HUES48 (cell line): ENCODE data around the gene CCDC134.
A peak's percentile ranks its signal among the peaks of the same experiment; 100 is the strongest.
"Not testable (repeated sequence)": the region's sequence is repeated elsewhere in the genome, so short reads cannot be mapped to it uniquely, and the experiment has no call there.

Experiments
- H3K27ac ChIP-seq: one replicate; pipeline ENCODE4 v1.7.0; 2013; ENCODE audit warnings: low read depth, low read length, inconsistent platforms
- H3K27me3 ChIP-seq: 2 replicates; pipeline ENCODE4 v1.6.1; 2013; ENCODE audit warnings: mild to moderate bottlenecking, low read length; ENCODE audit not compliant: control insufficient read depth, insufficient read depth
- H3K36me3 ChIP-seq: 2 replicates; pipeline ENCODE4 v1.6.1; 2013; ENCODE audit warnings: low read length; ENCODE audit not compliant: control insufficient read depth, insufficient read depth
- H3K4me1 ChIP-seq: 2 replicates; pipeline ENCODE4 v1.6.1; 2013; ENCODE audit warnings: mild to moderate bottlenecking, low read length; ENCODE audit not compliant: control insufficient read depth, insufficient read depth
- H3K4me3 ChIP-seq: 2 replicates; pipeline ENCODE4 v1.5.1; 2013; ENCODE audit warnings: mild to moderate bottlenecking, low read depth, low read length
- H3K9ac ChIP-seq: 2 replicates; pipeline ENCODE4 v1.6.1; 2013; ENCODE audit warnings: mild to moderate bottlenecking, low read depth, low read length, moderate library complexity
- H3K9me3 ChIP-seq: 2 replicates; pipeline ENCODE4 v1.6.1; 2013; ENCODE audit warnings: low read length; ENCODE audit not compliant: control insufficient read depth, insufficient read depth

Gene CCDC134

GRCh38 chr22:41834005-41834944, 33.8 kb downstream of the CCDC134 start:
- peak overlapping the region; percentile 99 for H3K27ac ChIP-seq
- peaks cover 36% of the 10 kb centered on the region for H3K36me3 ChIP-seq
- H3K9me3 ChIP-seq: no peaks in the 10 kb centered on the region
- no peaks in the 10 kb centered on the region for H3K27me3 ChIP-seq
- peak overlapping the region; percentile 84 for H3K4me3 ChIP-seq
- peak overlapping the region; percentile 82 for H3K9ac ChIP-seq
- peaks cover 11% of the 10 kb centered on the region; the same call in 1 of the 2 replicates for H3K4me1 ChIP-seq

DNA sequence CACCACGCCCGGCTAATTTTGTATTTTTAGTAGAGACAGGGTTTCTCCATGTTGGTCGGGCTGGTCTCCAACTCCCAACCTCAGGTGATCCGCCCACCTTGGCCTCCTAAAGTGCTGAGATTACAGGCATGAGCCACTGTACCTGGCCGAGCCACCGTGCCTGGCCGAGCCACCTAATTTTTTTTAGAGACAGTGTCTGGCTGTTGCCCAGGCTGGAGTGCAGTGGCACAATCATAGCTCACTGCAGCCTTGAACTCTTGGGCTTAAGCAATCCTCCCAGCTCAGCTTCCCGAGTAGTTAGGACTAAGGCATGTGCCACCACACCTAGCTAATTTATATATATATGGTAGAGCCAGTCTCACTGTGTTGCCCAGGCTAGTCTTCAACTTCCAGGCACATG, 35.0 kb downstream of the CCDC134 start:
- not testable (repeated sequence) for H3K4me3 ChIP-seq, H3K9me3 ChIP-seq, H3K27me3 ChIP-seq, H3K27ac ChIP-seq, H3K9ac ChIP-seq
- Histone ChIP-seq H3K36me3 (peaks cover 37% of the 10 kb centered on the region), H3K4me1 (peaks cover 11% of the 10 kb centered on the region; the same call in 1 of the 2 replicates)

DNA sequence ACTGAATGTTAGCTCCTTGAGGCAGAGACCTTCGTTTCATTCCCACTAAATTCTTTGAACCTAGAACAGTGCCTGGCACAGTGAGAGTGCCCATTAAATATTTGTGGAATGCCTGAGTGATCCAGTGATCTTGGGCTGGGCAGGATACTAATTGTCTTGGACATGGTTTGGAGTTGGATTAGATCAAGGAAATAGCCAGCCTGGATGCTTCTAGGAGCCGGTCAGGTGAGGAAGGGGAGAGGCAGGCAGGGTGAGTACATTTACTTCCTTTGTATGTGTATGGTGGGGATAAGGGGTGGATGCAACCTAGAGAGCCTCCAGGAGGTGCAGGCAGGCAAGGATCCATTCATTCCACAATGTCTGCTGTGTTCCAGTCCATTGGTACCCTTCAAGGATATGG, 36.1 kb downstream of the CCDC134 start:
- Histone ChIP-seq H3K9ac (no peak overlapping the region), H3K27ac (no peak overlapping the region), H3K27me3 (no peaks in the 10 kb centered on the region), H3K9me3 (no peaks in the 10 kb centered on the region), H3K36me3 (peaks cover 46% of the 10 kb centered on the region), H3K4me3 (no peak overlapping the region), H3K4me1 (peaks cover 11% of the 10 kb centered on the region; the same call in 1 of the 2 replicates)

DNA sequence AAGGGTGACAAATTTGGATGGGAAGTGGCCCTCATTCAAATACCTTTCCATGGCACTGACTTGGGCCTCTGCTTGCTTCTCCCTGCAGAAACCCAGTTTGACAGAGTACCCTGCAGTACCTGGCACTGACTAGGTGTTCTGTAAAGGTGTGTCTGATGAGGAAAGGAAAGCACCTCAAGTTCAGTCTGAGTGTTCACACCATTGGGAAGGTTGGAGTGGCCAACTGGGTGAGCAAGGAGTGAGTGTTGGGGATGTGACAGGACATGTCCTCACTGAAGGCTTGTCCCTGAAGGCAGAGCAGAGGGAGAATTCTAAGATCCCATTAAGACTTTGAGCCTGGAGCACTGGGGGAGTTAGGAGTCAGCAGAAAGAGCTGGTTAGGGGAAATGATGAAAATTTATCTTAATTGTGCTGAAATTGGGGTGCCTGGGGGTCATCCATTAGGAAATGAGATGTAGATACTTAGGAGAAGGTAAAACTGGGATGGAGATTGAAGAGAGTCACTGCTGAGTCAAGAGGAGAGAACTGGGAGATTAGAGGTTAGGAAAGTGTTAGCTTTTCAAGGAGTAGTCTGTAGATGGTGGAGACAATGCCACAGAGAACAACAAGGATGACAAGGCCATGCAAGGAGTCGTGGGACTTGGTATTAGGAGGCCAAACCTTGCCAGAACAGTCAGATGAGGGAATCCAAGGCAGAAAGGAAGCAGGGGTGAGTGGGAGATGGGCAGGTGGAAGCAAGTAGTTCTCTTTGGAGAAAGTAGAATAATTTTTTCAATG, 38.6 kb downstream of the CCDC134 start:
- Histone ChIP-seq H3K4me1 (peaks cover 10% of the 10 kb centered on the region), H3K9ac (no peak overlapping the region)

DNA sequence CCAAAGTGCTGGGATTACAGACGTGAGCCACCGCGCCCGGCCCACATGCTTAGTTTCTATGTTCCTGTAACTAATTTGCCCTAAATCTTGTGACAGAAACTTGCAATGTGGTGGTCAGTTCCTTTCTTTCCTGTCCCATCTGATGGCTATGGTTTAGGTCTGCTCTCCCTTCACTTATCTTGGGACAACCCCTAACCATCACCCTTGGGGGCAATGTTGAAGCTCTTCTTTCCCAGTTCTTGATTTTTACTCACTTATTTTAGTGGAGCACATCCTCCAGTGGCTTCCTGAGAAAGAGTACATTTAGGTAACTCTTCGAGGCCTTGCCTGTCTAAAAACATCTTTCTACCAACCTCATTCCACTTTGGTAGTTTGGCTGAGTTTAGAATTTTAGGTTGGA, 39.7 kb downstream of the CCDC134 start:
- Histone ChIP-seq H3K27ac (no peak overlapping the region), H3K27me3 (no peaks in the 10 kb centered on the region), H3K36me3 (peaks cover 59% of the 10 kb centered on the region), H3K9me3 (no peaks in the 10 kb centered on the region), H3K9ac (no peak overlapping the region), H3K4me1 (peaks cover 13% of the 10 kb centered on the region), H3K4me3 (no peak overlapping the region)

More for the DNA sequence above, 38.6 kb downstream of the CCDC134 start:
- Histone ChIP-seq H3K27ac (no peak overlapping the region), H3K9me3 (no peaks in the 10 kb centered on the region), H3K4me3 (no peak overlapping the region), H3K27me3 (no peaks in the 10 kb centered on the region), H3K36me3 (peaks cover 64% of the 10 kb centered on the region)

DNA sequence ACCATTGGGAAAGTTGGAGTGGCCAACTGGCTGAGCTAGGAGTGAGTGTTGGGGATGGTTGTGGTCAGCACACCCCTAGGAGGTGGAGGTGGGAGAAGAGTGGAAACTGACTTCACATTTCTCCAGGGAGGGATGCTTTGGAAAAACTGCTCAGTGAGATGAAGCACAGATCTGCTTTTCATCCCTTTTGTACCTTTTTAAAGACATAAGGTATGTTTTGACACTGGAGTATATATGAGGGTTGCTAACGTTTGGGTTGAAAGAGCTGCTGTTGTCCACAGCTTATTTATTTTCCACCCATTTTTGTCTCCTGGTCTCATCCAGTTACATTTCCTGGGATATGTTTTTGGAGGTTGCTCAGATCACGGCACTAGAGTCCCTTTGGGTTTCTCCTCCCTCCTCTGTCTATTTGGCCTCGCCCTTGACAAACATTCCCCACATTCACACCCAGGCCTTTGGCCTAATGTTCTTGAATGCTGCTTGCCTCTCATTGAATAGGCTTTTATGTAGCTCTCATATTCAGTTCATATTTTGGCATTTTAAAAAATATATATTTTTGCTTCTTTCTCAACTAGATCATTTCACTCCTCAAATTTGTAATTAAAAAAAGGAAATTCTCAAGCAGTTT, 40.7 kb downstream of the CCDC134 start:
- peaks cover 51% of the 10 kb centered on the region for H3K36me3 ChIP-seq
- no peak overlapping the region for H3K4me3 ChIP-seq
- no peak overlapping the region for H3K9ac ChIP-seq
- H3K27me3 ChIP-seq: no peaks in the 10 kb centered on the region
- no peaks in the 10 kb centered on the region for H3K9me3 ChIP-seq
- peaks cover 22% of the 10 kb centered on the region for H3K4me1 ChIP-seq
- no peak overlapping the region for H3K27ac ChIP-seq

GRCh38 chr22:41842996-41843970, 42.8 kb downstream of the CCDC134 start:
- Histone ChIP-seq H3K27me3 (no peaks in the 10 kb centered on the region), H3K4me3 (no peak overlapping the region), H3K9me3 (no peaks in the 10 kb centered on the region), H3K36me3 (peaks cover 36% of the 10 kb centered on the region), H3K27ac (no peak overlapping the region), H3K9ac (no peak overlapping the region), H3K4me1 (peaks cover 30% of the 10 kb centered on the region)

DNA sequence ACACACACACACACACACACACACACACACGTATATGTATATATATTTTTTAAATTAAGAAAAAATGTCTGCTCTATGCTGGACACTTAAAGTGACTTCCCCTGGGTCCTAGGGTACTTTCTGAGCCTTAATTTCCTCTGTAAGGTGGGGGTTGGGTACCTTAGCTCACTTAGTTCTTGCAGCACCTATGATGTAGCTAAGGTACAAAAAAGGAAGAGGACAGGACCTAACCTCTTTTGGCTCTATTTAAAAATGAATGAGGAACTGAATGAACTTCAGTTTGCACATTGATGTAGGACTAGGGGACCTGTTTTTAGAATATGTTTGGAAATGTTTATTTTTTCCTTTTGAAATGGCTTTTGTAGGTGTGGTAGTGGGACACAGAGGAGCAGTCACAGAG, 43.6 kb downstream of the CCDC134 start:
- no peaks in the 10 kb centered on the region for H3K27me3 ChIP-seq
- H3K9ac ChIP-seq: no peak overlapping the region
- no peak overlapping the region for H3K4me3 ChIP-seq
- no peak overlapping the region for H3K27ac ChIP-seq
- H3K36me3 ChIP-seq: peaks cover 30% of the 10 kb centered on the region
- H3K4me1 ChIP-seq: peaks cover 30% of the 10 kb centered on the region
- H3K9me3 ChIP-seq: no peaks in the 10 kb centered on the region

DNA sequence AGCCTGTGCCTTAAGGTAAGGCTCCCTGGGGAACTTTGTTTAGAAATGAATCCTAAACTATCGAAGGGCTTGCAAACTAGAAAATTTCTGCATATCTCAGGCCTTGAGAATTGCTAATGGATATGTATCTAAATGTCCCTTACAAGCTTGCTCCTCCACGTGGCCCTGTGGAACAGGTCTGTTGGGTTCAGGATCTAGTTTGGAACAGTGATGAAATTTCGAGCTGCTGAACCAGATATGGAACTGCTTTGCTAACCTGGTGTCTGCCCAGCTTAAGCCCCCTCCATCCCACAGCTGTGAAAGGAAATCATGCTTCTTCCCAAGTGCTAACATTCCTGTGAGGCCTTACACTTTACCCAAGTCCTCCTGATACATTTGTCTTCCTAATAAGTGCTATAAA, 44.0 kb downstream of the CCDC134 start:
- no peak overlapping the region for H3K9ac ChIP-seq
- no peaks in the 10 kb centered on the region for H3K9me3 ChIP-seq
- peaks cover 30% of the 10 kb centered on the region for H3K36me3 ChIP-seq
- H3K4me3 ChIP-seq: 0 out of 2 replicates have a peak overlapping the region, but pooled peaks have one; percentile 5
- no peak overlapping the region for H3K27ac ChIP-seq
- no peaks in the 10 kb centered on the region for H3K27me3 ChIP-seq
- peaks cover 30% of the 10 kb centered on the region for H3K4me1 ChIP-seq
